HG02623 (cell line): Measurements from ENCODE around the gene CUBN.
"Not testable (repeated sequence)": the region's sequence is repeated elsewhere in the genome, so short reads cannot be mapped to it uniquely, and the experiment has no call there.

Source experiments
- ATAC-seq: cut with Tn5 transposase; IDR thresholded peaks from one replicate; pipeline ENCODE4 v1.9.1; 2021; ENCODE audit warnings: moderate library complexity; ENCODE audit not compliant: unreplicated experiment

CUBN gene

DNA sequence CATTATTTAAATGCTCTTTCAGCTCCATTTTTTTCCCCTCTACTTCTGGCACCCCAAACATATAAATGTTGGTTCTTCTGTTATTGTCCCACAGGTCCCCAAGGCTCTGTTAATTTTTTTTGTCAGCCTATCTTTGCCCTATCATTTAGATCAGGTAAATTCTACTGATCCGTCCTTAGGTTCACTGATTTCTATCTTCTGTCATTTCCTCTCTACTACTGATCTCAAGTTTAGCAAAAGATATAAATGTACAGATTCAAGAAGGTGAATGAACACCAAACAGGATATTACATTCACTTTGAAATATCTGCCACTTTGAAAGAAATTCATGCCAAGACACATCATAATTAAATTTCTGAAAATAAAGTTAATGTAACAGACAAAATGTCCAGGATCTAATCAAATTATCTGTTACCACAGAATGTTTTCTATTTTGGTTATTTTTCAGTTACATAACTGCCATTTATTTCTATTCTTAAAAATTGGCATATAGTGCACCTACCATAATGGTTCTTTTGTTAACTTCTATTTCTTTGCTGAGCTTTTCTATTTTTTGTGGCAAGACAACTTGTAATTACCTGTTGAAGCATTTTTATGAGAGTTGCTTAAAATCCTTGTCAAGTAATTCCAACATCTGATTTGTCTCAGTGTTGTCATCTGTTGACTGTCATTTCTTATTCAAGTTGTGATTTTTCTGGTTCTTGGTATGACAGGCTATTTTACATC lies 12.1 kb upstream of the CUBN start:
- ATAC-seq, result no peak

DNA sequence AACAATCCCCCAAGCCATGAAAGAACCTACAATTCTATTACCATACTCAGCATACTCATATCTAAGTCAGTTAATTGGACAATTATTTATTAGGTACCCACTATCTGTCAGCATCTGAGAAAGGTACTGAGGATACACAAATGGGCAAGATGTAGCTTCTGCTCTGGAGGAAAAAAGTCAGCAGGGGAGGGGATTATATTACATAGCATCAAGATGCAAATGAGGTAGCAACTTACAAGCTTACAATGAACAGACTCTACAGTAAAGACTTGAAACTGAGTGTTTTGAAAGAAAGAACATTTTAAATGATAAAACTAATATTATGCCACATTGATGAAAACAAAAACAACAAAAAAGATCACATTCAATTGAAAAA lies 10.8 kb upstream of the CUBN start:
- ATAC-seq, result no peak

DNA sequence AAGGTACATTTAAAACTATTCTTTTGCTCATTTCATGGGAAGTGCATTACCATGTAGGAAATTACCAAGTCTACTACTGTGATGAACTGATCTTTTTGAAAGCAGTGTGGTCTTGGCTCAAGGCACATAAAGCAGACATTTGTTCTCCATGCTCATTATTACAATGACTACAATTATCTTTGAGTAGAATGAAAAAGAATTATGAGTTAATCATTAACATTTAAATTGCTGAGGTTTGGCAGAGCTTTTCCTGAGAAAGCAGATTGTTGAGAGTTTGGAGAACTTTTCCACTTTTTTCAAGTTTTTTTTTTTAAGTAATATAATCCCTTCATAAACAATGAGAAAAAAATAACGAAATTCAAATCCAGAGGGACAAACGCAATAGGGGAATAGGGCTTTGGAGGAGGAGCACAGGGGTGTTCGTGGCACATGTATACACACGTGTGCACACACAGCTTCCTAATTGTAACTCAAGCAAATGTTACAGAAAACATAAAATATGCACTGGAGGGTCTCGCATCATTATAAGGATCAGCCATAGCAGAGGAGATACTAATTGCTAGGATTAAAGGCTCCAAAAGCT lies 8.9 kb upstream of the CUBN start:
- no peak for ATAC-seq

DNA sequence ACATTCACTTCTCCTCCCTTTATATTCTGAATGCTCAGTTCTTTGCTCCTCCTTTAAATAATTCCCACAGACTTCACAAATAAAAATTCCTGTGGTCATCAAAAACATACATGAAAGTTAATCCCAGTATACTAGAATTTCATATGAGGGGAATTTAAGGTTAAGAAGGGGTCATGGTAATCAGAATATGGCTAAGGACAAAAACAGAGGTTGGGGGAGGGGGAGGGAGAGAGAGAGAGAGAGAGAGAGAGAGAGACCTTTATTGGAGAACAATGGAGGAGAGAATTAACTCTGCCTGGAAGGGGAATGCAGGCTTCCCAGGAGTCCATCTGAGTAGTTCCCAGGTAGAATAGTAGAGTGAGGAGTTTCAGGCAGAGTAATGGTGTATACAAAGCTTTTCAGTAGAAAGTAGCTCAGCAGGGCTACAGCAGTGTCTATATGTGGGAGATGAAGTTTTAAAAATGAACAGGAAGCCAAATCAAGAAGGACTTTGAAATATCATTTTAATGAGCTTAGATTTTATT lies 5.2 kb upstream of the CUBN start:
- no peak for ATAC-seq

DNA sequence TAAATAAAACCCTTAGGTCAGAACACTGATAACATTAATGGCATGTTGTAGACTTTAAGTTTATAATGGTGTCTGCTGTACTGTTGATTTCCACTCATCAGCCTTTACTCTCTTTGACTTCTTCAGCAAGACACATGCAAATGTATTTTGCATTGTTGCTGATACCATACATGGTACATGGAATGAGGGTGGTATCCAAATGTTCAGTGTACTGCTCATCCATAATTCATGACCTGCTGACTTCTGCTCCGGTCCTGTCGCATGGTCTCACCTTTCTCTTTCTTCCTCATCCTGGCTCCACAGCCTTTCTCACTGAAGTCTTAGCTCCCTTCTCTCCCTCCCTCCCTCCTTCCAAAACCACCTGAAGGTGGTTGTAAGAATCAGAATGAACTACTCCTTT lies 4.7 kb upstream of the CUBN start:
- ATAC-seq, result no peak

DNA sequence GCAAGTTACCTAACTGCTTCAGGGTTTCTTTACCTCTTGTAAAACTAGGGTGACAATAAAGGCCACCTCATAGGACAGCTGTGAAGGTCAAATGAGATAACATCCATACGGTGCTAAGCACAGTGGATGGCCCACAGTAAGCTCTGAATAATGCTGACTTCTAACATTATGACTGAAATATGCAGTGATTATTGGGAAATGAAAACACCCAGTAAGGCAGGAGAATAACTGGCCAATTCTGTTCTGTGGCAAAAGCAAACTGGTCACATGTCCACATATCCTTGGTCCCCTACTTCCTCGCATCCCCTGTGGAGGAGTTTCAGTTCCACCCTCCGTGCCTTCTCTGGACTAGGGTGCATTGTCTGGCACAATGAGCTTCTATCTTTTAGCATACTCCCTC lies 1.4 kb downstream of the CUBN start:
- ATAC-seq, result no peak

DNA sequence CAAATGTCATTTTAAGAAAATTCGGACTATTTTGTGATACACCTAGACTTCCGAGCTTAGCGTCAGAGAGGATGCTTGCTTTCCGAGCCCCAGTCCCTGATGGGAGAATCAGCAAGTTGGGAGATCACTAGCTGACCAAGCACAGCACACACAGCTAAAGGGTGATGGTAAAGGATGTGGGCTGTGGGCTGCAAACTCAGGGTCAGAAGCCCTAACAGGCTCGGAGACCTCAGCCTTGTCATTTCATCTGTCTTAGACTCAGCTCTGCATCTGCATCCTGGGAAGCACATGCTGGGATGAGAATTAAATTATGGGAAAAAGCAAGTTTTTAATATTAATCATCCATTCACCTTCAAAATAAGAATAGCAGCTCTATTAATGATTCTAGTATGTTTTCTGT lies 3.3 kb downstream of the CUBN start:
- ATAC-seq, result no peak

DNA sequence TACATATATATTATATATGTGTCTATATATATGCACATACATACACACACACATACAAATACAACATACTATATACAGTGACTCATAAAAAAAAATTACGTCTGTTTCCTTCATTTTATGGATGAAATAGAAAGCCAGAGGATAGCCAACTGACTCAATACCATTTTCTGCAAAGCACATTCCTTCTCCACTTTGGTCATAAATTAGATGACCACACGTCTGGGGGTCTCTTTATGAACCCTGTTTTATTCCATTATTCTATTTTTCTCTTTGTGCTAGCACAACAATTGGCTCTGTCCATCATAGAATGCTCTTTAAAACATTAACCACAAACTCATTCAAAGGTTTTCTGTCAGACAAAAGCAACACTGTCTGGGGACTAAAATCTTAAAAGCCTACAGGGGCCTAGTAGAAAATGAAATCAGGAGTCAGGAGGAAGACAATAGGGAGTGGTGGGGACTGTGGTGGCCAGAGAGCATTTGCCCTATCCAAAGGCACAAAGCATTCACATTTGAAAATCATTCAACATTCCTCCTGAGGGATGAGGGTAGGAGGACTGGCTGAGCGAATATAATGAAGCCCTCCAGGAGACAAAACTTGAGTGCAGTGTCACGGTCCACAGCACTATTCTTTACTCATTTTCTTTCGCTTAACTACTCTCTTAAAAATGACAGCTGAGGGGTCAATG lies 4.3 kb downstream of the CUBN start:
- ATAC-seq, result no peak

DNA sequence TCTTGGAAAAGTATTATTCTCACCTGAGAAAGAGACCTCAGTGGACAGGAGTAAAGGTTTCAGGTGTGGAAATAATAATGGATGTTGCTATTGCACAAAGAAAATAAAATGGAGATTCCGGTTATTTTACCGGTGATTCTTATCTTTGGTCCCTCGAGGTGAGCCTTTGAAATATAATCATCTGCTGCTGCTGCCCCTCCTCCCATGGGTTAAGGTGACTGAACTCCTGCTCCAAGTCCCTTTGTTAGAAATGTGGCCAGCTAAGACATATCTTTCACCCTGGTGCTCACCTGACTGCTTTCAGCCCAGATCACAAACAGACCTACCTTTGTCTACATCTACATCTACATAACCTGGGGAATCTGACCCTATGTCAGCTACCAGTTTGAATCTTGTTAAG lies 5.7 kb downstream of the CUBN start:
- ATAC-seq, result no peak

DNA sequence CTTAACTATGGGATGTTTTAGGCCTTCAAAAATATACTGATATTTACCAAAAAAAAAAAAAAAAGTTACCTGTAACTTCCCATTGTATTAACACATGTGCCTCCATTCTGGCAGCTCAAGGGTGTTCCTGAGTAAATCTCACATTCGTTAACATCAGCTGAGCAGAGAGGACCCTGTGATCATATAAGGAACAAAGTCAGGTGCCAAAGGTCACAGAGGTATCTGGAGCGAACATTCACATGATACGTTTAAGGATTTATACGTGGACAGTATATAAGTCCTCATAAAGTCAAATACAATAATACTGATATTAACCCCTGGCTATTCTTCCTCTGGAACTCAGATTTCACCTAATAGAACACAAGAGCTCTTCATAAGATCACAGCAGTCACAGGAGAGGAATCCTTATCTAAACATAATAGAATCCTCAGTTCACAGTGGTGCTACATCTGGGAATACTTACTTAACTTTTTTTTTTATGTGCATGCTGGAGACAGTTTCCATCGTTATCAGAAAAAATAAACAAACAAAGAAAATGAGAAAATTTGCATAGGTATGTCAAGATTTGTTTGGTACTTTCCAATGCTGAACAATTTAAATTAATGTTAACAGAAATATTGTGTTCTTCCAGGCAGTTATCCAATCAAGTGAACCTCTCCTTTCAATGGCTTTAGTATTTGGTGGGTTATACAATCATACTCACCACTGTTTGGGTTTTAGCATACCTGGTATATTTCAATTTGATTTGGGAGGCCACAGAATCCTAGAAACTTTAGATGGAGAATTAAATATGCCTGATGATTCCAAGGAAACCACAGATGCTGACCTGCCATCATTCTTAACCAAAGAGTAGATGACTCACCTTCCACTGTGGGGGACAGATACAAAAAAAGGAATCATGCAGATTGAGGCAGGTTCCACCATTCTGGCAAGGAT lies 6.6 kb downstream of the CUBN start:
- no peak for ATAC-seq

DNA sequence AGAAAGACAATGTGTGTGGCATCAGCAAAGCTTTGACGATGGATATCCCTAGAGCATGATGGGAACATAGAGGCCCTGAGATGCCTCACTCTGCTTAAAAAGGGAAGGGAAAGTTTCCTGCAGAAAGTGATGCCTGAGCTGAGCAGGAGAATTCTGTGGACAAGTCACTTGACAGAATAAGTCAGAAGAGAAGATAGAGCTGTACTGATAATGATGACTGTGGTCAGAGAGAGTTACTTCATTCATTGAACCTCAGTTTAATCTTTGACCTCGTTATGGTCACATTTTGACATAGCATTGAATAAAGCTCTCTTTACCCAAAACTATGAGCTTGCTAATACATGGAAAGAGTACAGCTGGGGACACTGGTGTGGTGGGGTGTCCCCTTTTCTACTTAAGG lies 7.6 kb downstream of the CUBN start:
- no peak for ATAC-seq

DNA sequence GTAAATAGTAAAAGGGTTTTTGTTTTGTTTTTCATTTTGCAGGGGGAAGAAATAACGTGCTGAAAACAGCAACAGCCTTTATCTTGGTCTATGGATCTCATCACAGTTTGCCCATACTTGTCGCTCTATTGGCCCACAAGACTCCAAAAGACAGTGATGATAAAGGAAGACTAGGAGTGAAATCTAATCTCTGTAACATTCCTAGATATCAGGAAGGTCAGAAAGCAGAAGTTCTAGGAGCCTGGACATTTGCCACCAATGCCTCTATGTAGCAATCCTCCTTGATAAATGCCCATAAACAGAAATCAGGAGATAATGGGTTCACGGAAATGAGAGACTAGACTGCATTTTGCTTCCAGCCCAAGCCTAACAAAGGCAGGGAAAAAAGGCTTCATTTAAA lies 8.9 kb downstream of the CUBN start:
- no peak for ATAC-seq

DNA sequence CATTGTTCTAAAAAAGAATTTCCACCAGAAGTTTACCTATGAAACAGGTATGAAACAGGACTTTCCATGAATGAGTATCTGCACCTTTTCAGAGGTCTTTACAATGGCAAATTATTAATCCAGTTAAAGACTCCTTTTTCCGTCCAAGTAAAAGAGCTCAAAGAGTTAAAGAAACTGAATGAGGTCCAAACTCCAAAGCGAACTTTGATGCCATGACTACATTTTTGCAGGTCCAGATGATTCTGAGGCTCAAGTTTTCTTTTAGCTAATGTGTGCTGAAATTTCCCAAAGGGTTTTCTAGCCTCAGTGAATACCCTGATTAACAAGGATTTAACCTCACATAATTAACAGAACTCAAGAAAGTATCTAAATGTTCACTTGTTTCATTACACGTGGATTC lies 9.8 kb downstream of the CUBN start:
- no peak for ATAC-seq

DNA sequence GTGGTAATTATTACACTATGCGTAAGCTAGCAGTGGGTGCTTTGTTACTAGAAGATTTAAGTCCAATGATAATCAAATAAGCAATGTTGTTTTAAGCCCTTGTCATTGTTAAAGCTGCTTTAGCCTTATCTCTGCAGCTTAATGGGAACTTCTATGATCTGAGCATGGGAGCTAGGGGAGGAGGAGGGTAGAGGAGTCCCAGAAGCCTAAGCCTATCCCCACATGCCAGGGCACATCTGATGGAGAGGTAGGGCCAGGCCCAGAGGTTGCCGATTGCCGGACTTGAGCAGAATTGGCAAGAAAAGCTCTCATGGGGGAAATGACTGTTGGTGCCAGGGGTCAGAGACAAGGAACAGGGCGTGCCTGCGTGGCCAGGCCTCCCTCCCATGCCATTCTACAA lies 13.4 kb downstream of the CUBN start:
- ATAC-seq, result no peak

DNA sequence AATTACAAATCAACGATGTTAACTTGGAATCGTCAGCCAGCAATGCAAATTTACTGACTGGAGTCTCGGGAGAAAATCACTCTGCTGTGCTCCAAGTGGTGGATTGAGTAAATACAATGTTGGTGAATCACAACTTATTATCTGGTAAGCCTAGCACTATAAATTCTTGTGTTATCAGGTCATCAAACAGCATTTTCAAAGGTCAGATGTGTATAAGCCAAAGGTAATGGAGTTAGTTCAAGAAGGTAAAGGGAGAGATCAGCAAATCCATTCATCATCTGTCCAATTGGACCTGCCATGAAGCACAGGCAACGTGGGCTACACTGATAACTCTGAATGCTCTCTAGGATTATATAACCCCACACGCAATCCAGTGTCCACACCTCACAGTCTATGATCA lies 13.9 kb downstream of the CUBN start:
- no peak for ATAC-seq

DNA sequence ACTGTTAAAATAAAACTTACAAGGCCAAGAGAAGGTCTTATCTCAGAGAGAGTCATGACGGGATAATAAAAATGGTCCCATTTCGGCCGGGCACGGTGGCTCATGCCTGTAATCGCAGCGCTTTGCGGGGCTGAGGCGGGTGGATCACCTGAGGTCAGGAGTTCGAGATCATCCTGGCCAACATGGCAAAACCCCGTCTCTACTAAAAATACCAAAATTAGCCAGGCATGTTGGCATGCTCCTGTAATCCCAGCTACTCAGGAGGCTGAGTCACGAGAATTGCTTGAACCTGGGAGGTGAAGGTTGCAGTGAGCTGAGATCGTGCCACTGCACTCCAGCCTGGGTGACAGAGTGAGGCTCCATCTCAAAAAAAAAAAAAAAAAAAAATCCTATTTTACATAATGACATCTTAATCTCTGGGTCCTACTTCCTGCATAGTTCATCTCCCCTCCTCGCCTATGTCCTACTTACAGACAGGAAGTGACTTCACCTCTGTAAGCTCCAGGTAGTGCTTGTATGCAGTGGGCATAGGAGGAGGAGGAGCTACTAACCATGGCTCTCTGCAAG lies 14.7 kb downstream of the CUBN start:
- not testable (repeated sequence) for ATAC-seq

DNA sequence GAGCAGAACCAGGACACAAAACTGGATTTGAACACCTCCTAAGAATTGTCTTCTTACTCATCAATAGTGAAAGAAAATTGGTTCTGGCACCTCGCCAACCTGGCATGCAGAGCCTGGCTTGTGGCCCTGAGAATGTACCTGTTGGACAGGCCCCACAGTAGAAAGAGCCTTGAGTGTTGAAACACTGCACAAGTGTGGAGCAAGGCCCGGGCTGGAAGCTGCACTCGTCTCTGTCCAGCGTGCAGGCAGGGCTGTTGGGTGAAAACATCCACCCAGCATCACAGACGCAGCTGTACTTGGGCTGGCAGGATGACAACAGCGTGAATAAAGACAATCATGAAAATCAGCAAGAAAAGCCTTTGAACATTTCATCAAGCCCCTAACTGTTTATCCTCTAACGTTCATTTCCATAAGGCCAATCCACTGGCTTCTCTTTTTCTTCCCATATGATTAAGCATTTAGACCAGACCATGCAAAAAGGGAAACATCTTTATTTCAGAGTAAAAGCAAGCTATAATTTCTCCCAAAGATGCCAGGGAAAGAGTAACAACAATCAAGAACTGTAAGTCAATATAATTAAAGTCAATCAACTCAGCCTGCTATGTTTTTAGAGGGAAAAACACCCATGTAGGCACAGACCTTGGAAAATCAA lies 15.6 kb downstream of the CUBN start:
- ATAC-seq, result no peak

DNA sequence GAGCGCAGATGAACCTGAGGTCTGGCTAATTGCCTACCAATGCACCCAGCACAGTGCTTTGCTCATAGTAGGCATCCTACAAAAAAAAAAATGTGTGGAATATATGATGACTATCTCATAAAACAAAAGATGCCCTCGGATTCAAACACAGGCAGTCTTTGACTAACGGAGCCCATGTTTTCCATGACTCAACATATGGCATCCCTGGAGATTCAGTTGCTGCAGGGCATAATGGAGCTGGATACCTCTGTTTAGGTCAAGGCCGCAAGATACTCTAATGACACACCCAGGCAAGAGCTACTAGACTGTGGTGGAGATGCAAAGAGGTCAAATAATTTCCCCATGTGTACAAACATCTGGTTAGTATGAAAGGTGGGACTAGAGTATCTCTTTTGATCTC lies 16.3 kb downstream of the CUBN start:
- no peak for ATAC-seq

DNA sequence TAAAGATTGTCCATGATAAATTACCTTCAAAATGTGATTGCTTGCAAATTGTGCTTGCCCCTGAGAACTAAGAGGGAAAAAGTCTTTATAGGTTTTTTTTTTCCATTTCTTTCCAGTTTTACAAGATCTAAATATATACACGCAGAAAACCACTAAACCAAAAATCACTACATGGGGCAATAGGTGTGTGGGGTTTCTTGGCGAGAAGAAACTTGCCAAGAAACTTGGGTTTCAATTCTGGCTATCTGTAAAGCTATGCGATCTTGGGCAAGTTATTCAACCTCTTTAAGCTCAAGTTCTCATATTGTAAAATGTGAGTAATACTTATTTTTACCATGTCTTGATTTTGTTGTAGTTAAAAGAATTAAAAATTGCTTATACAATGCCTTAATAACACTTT lies 17.0 kb downstream of the CUBN start:
- ATAC-seq, result no peak

DNA sequence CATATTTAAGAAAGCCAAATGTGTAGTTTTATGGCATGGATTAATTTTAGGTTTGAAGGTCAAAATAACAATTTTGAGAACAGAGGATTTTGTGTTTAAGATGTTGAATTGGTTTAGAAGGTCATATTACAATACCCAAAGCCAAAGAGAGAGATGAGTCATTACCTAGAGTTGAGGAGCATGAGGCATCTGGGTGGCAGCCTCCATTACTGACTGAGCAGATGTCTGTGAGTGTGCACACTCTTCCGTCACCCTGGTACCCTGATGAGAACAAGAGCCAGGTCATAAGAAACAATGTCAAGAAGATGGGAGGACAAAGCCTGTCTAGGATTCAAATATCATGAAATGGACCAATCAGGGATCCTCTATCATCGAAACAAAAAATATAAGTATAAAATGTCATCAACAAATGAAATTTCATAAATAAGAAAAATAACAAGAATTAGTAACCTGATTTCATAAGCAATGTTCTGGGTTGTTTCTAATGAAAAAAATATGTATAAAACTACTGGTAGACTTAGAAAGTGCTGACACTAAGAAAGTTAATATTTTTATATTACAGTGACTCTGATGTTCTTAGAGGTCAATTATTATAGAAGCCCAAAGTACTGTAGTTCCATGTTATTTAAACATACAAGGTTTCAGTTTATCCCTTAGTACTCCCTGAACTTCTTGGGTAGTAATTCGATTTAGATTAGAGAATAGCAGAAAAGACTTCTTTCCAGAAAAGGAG lies 20.0 kb downstream of the CUBN start:
- ATAC-seq, result no peak
